GM11168 (cell line): ENCODE data around the gene ERP44.
"Not testable (repeated sequence)": the region's sequence is repeated elsewhere in the genome, so short reads cannot be mapped to it uniquely, and the experiment has no call there.

Experiments used
- in situ Hi-C: fragments of 300-500 bp; cut with MboI; formaldehyde crosslinking; loops from one replicate; pipeline ENCODE4 v1.12.0; 2022; ENCODE audit warnings: low sequenced_read_pairs; ENCODE audit not compliant: unreplicated experiment

Gene ERP44

DNA sequence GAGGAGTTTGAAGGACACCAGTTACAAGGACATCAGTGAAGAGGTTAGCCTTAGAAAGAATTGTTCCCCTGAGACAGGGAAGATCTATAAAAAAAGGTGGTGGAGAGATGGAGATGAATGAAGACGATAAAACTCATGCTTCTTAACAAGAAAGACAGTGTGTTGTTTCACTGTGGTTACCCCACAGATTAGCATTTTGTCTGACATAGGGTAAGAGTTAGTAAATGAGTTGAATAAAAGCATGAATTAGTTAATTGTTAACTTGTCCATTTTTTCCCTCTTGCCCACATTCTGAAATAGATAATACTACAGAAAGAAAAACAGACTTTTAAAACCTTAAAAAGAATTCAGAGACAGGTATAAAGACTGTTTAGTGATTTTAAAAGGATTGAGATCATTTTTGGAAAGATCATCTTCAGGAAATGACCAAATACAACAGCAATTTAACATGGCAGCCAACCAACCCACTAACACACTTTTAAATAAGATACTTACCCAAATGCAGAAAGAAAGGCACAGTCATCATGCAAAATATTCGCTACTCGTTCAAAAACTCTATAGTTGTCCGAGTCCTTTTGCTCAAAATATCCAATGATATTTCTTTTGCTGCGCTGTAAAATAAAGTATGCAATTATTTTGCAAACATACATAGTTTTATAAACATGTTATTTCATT is 78.5 kb downstream of the ERP44 start:
- in situ Hi-C loops = loop anchor here (25.0 kb wide), 1 partner anchor 833 kb away; no protein-coding TSS in a partner anchor

DNA sequence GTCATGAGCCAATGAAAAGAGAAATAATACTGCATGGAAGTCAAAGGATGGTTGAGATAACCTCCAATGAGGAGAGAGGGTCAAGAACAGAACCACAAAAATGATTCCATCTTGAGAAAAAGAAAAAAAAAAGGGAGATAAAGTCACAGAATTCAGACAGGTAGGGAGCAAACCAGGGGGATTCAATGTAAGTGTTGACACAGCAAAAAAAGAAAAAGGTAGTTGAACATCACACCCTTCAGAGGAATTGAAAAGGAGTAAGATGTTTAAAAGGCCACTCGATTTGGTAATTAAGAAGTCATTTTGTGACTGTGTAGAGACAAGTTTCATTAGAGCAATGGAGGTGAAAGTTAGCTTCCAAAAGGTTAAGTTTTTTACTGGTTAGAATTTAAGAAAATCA is 79.3 kb downstream of the ERP44 start:
- in situ Hi-C loops = loop anchor here (10.0 to 25.0 kb wide), 2 partner anchors 215 to 832 kb away; no protein-coding TSS in a partner anchor

DNA sequence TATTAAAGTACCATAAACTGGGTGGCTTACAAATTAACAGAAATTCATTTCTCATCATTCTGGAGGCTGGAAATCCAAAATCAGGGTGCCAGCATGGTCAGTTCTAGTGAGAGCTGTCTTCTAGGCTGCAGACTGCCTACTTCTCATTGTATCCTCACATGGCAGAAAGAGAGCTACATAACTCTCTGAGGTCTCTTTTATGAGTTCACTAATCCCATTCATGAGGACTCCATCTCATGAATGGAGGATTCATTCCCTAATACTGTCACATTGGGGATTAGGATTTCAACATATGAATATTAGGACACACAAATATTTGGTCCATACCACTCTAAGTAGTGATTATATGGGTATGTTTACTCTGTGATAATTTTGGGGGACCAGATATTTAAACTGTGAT is 84.0 kb downstream of the ERP44 start:
- in situ Hi-C loops = loop anchor here (5.0 to 25.0 kb wide), 3 partner anchors 197 to 828 kb away; no protein-coding TSS in a partner anchor

DNA sequence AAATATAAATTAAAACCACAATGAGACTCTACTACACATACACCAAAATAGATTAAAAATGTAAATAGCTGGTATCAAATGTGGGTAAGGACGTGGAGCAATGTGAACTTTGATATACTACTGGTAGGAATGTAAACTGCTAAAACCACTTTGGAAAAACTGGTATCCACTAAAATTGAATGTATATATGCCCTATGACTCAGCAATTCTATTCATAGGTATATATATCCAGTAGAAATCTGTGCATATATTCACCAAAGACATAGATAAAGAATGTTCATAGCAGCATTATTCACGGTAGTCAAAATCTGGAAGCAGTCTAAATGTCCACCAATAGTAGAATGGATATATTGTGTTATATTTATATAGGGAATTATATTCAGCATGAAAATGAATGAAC is 85.2 kb downstream of the ERP44 start:
- in situ Hi-C loops = loop anchor here (5.0 to 25.0 kb wide), 3 partner anchors 199 to 826 kb away; no protein-coding TSS in a partner anchor

DNA sequence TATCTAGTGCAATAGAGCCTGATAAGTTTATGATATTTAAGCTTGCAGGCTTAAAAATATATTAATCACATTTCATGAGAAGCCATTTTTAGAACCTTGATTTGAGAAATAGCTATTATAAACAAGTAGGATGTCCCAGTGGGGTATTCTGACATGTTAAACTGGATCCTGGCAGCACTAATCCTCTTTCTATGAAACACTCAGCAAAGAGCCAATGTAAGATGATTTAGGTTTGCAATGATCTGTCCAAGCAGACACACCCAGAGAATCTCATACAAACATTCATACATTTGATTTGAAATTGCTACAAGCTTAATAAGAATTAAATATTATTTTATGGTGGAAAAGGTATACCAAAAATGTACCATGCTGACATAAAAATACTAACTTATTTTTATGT is 86.5 kb downstream of the ERP44 start:
- in situ Hi-C loops = loop anchor here (5.0 to 25.0 kb wide), 3 partner anchors 200 to 825 kb away; no protein-coding TSS in a partner anchor

DNA sequence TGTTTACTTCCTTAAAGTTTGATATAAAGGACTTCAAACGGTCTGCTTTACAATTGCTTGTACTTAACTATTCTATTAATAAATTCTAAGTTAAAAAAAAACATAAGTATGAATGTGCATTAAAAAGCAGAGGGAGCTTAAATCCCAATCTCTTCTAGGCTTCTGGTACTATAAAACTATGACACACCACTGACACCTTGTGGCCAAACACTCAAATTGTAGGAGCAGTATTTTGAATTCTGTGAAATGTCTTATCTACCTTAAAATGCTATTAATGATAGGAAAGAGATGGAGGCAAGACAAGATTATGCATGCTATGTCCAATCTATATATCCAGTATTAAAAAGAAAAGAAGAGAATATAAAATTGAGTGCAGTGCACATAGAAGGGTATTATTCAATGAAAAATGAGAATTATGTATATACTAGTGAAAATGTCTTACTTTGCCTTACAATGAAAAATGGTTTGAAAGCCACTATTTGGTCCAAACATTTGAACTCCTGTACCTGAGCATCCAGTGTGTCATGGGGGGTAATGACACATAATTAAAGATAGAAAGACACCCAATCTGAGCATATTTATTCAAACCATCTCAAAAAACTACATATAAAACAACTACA is 87.6 kb downstream of the ERP44 start:
- in situ Hi-C loops = loop anchor here (5.0 to 25.0 kb wide), 3 partner anchors 201 to 824 kb away; no protein-coding TSS in a partner anchor

DNA sequence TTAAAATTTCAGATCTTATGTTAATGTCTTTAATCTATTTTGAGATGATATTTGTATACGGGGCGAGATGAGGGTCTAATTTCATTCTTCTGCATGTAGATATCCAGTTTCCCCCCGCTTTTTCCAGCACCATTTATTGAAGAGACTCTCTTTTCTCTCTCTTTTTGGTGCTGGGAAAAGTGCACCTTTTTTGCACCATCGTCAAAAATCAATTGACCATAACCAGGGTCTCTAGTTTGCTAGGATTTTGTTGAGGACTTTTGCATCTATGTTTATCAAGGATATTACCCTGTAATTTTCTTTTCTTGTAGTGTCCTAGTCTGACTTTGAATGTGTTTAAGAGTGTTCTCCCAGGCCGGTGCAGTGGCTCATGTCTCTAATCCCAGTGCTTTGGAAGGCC is 99.0 kb downstream of the ERP44 start:
- in situ Hi-C loops = loop anchor here (25.0 kb wide), 1 partner anchor 812 kb away; no protein-coding TSS in a partner anchor

DNA sequence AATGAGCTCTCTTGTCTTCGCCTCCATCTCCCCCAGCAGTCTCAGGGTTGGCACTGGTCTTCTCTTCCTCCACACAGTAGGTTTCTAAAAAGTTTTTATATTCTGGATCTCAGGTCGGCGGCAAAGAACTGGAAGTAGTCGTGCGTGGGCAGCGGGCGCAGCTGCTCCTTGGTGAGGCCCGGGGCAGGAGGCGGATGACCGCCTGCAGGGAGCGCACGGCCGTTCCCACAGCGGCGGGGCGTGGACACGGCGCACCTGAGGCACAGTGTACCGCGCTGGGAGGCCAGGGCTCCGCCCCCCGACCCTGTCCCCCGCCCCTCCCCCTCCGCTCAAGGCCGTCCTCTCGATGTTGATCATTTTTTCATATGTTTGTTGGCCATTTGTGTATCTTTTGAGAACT is 99.9 kb downstream of the ERP44 start:
- in situ Hi-C loops = no loop called here

DNA sequence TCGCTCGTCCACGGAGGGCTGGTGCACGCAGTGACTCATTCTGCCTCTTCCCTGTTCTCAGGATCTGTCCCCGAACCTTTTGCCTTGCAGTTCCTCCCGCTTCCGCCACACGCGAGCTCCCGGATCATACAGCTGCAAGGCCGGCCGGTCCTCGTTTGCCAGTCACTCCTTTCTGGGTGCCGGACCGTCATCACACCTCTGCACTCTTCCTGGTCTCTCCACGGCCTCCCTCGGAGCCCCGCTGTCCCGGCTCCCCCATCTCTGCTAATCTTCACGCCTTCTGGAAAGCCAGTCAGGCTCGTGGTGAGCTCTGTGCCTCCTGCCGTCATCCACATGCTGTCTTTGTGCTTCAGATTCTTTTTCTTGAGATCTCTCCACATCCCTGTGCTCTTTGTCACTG is 100.5 kb downstream of the ERP44 start:
- in situ Hi-C loops = no loop called here

DNA sequence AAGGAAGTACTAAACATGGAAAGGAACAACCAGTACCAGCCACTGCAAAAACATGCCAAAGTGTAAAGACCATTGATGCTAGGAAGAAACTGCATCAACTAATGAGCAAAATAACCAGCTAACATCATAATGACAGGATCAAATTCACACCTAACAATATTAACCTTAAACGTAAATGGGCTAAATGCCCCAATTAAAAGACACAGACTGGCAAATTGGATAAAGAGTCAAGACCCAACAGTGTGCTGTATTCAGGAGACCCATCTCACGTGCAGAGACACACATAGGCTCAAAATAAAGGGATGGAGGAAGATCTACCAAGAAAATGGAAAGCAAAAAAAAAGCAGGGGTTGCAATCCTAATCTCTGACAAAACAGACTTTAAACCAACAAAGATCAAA is 108.3 kb downstream of the ERP44 start:
- in situ Hi-C loops = not testable (repeated sequence)

DNA sequence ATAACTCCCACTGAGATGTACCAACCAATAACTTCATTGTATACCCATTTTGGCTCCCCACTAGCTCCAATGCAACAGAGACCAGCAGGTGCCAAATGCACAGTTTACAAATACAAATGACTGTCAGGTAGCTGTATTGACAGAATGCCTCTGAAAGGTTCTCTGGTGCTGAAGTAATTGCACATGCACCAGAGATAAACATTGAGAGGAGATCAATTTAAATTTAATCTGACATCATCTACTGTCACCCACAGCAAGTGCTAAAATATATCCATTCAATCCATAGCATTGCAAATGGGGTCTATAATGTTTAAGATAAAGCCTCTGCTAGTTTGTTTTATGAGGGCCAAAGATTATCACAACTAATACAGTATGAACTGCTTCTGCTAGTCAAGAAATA is 112.2 kb downstream of the ERP44 start:
- in situ Hi-C loops = no loop called here

DNA sequence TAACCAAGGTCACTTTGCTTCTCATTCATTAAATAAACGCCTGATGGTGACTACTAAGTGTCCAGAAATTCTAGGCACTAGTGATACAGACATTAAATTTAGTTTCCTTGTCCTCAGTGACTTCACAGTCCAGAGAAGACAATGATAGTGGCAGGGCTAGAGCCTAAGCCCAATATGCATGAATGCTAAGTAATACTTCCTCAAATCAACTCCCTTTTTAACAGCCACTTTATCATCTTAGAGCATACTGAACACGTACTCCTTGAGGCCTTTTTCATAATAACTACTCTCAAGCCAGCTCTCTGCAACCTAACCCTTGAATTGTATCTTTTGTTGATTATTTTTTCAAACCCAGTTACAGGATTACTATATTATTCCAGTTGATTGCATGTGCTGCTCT is 118.2 kb downstream of the ERP44 start:
- in situ Hi-C loops = no loop called here

DNA sequence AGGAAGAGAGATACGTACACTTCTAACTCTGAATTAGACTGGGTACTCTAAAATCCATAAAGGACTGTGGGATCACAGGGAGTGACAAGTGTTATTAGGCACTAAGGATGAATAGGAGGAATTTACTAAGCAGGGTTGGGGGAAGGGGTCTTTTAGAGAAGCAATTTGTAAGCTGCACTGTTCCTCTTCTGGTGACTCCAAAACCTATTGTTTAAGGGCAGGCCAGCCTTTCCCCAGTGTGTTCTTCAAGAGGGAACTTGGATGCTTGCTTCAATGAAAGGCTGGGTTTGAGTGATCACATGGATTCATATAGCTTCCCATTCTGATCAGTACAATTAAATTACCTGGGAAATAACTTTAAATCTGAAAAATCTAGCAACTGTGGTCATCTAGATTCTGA is 120.6 kb downstream of the ERP44 start:
- in situ Hi-C loops = no loop called here

DNA sequence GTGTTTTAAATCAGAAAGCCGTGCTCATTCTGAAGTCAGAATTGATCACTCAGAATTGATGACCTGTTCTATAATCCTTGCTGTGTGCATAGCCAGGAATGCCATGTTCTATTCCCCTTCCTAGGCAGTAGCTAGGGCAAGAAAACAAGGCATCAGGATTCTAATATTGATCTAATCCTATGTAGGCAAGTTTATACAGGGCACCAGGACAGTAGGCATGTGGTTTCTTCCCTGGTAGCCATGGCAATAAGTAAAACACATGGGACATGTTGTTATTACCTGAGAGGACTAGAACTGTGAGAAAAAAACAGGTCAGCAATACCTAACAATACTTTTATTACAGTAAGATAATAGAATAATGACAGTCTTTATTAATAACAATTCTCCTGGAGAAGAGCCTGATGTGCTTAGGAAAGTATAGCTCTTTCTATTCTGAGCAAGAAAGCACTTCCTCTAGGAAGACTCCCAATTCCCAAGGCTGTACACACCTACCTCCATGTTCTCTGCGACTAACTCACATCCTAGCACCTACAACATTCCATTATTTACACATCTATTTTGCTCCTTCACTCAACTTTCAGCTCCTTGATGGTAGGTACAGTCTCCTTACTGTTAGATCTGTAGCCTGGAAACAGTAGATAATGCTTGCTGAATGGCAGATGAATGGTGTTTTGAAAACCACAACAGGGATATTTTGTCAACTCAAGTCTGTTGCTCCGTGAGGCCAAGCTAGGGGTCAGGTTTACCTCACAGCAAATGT is 121.6 kb downstream of the ERP44 start:
- in situ Hi-C loops = no loop called here

DNA sequence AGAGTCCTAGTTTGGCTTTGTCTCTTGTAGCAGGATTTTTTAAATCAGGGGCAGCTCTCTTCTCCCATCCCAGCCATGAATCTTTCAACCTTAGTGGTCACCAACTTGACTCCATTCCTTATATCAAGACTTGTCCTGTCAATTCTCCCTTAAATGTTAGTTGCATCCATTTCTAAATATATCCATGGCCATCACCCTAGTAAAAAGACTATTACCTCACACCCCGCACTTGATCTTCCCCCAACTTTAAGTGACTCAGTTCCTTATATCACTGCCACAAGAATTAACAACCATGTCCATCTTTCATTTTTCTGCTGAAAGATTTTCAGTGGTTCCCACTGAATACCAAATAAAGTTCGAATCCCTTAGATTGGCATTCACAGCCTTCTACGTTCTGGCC is 125.3 kb downstream of the ERP44 start:
- in situ Hi-C loops = no loop called here

DNA sequence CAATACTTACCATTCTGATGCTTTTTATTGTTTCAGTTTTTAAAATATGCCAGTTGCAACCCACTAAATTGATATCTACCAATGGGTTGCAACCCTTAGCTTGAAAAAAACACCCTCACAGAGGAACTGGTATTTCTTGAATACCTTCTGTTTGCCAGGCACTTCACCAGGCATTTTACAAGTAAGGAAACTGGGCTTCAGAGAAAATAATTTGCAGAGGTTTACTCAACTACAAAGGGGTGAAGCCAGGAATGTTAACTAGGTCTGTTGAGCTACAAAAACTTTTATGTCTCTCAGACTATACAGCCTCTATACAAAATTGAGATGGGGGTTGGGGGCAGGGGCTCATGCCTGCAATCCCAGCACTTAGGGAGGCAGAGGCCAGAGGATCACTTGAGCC is 127.4 kb downstream of the ERP44 start:
- in situ Hi-C loops = no loop called here

DNA sequence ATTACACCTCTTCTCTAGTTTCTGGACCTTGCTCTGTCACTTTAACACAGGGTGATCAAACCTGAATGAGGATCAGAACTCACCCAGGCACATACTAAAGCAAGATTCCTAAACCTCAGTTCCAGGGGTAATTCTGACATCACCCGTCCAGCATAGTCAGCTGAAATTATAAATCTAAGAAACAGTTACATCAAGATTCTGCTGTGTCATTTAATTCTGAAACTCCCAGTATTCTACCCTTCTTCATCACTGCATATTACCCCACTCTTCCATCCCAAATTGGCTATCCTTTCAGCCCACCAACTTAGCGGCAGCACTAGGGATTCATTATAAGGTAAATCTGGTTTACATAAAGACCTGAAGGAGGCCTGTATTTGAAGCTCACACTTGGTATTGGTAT is 128.3 kb downstream of the ERP44 start:
- in situ Hi-C loops = no loop called here

DNA sequence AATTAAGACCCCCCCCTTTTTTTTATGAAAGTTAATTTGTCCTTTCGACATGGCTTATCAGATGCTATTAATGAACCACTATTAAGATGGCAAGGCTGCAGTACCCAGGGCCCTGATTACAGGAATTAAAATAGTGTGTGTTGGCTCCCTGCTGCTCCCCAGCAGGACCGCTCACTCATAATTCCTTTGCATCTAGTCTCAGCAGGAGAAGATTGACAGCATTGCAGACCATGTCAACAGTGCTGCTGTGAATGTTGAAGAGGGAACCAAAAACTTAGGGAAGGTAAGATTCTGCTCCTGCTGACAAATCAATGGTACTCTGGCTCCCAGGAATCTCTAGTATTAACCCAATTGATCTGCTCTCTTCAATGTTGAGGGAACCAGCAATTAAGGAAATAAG is 131.3 kb downstream of the ERP44 start:
- in situ Hi-C loops = no loop called here

DNA sequence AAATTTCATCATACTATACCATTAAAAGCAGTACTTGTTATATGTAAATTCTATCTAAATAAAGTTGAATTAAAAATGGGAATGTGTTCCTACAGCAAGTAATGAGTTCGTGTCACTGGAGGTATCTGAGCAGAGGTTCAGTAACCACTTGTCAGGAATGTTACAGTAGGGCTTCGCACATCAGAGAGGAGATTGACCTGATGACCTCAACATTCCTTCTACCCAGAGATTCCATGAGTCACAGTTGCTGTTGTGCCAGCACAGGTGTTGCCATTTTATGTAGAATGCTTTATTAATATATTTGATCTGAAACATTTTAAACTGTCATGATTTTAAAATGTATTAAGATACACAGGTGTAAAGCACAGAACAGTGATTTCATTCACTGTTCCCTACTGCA is 132.1 kb downstream of the ERP44 start:
- in situ Hi-C loops = no loop called here

DNA sequence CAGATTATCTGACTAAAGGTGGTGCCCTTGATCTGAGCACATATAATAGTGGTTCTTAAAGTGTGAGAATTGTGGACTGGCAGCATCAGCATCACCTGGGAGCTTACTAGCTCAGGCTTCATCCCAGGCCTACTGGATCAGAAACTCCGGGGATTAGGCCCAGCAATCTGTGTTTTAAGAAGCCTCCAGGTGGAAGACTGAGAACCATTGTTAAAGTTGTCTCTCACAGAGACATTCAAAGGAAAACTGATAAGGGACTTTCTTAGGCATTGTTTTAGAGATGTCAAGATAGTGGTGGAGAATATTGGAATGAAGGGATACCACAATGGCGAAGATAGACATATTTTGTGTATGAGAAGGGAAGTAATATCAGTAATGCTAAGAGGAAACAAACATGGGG is 132.8 kb downstream of the ERP44 start:
- in situ Hi-C loops = no loop called here

DNA sequence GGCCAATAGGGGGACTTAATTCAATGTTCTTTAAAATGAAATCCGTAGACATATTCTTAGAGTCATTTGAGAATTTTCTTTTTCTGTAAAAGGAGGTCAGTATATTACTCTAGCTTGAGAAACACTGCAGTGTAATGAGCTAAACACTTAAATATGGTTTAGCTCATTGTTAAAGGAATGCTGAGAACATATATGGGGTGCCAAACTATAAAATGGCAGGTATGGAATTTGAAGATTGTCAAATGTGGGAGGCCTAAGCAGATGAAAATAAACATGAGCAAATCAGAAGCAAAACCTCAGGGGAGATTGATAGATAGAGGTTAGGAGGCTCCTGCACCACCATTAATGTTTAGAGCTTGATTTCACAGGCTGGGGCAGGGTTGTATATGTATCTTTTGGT is 134.5 kb downstream of the ERP44 start:
- in situ Hi-C loops = no loop called here
